D721Med (cell line): ENCODE measurements around the gene ATXN1.

Experiments used
- DNase-seq: peaks from one replicate; pipeline ENCODE4 v3.0.0; 2011; ENCODE audit warnings: low spot score; ENCODE audit not compliant: insufficient read length
- FAIRE-seq: peaks from 2 replicates; lab custom pipeline; 2011; peaks lifted over from hg19 to GRCh38; lab: Jason Lieb, UNC
- CTCF ChIP-seq: IDR thresholded peaks from 2 replicates; pipeline ENCODE4 v1.5.1; 2012; ENCODE audit warnings: mild to moderate bottlenecking, control low read depth; ENCODE audit not compliant: insufficient read depth; ENCODE audit errors: missing control alignments

Gene ATXN1

GRCh38 chr6:16418151-16418550 is 343.1 kb downstream of the ATXN1 start:
- no peak for FAIRE-seq

GRCh38 chr6:16415677-16416076 is 345.6 kb downstream of the ATXN1 start:
- DNase-seq, result no peak
- FAIRE-seq, result no peak
- no peak for TF ChIP-seq CTCF

More at GRCh38 chr6:16418151-16418550, 343.1 kb downstream of the ATXN1 start:
- no peak for TF ChIP-seq CTCF
- no peak for DNase-seq

- TF ChIP-seq CTCF, result no peak
- DNase-seq, result no peak
- no peak for FAIRE-seq
Measured at GRCh38 chr6:16414205-16414604, 347.1 kb downstream of the ATXN1 start.

GRCh38 chr6:16413399-16413798 is 347.9 kb downstream of the ATXN1 start:
- DNase-seq (no peak), FAIRE-seq (no peak)
- TF ChIP-seq CTCF, result no peak

GRCh38 chr6:16412982-16413381 is 348.3 kb downstream of the ATXN1 start:
- no peak for DNase-seq
- no peak for FAIRE-seq
- TF ChIP-seq CTCF, result no peak

GRCh38 chr6:16412171-16412570 is 349.1 kb downstream of the ATXN1 start:
- no peak for FAIRE-seq
- no peak for DNase-seq
- no peak for TF ChIP-seq CTCF

GRCh38 chr6:16409531-16410441 is 351.5 kb downstream of the ATXN1 start:
- no peak for FAIRE-seq

More at GRCh38 chr6:16409531-16410441, 351.5 kb downstream of the ATXN1 start:
- no peak for DNase-seq
- peak; percentile 61 for TF ChIP-seq CTCF
